ENCODE data around the gene DYTN.

Gene DYTN

DNA sequence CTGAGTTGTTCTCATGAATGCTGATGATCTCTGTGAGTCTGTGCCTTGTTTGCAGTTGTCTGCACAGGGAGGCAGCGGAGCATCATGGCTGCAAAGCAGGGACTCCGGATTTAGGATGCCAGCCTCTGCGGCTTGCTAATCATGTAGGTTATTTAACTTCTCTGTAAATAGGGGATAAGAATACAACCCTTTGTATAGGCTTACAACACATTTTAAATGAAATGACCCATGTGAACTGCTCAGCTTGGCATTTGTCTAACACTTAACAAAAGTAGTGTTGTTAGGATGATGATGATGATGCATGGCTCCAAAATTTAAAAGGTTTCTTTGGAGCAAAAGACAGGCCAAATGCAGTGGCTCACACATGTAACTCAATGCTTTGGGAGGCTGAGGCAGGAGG lies 19.4 kb downstream of the DYTN start:
- no peak for DNase-seq

DNA sequence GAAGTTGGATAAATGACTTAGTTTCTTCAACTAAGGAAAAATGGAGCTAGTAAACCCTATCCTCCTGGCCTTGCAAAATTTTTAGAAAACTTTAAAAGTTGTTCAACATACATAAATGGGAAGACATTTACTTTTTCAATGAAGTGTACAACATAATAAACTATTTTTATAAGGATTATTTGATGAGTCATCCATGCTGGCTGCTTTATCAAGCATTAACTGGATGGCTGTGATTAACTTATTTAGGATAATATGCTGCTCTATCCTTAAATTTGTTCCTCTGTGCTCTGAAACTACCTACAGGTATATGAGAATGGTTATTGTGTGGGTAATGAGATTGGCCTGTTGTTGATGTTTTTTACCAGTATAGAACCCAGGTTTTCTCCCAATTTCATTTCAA lies 21.3 kb downstream of the DYTN start:
- no peak for DNase-seq

DNA sequence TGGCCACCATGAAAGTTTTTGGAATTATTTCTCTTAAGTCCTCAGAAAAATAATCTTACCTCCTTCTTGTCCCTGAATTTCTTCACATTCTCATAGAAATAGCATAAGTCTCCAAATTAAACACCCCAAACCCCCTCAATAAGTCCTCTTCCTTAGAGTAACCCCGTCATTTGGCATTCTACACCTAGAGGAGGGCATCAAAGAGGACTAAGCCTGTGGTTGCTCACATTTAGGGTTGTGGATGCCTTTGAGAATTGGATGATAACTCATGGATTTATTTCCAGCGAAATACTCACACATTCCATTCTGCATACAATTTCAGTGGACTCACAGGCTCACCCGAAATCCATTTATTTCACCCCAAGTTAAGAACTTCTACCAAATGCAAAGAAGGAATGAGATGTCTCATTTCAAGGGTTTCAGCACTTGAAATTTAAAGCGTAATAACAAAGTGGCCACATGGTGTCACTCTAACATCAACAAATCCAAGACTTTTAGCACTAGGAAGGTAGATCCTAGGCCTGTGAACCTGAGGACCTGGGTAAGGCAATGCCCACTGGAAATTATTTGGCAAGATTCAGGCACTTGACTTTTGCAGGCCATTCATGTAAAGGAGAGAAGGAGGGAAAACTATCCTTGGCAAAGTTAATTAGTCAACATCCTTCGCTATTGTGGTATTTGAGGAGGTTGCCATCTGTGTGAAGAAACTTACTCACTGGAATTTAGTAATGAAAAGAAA lies 24.6 kb downstream of the DYTN start:
- peak; percentile 49 for DNase-seq

DNA sequence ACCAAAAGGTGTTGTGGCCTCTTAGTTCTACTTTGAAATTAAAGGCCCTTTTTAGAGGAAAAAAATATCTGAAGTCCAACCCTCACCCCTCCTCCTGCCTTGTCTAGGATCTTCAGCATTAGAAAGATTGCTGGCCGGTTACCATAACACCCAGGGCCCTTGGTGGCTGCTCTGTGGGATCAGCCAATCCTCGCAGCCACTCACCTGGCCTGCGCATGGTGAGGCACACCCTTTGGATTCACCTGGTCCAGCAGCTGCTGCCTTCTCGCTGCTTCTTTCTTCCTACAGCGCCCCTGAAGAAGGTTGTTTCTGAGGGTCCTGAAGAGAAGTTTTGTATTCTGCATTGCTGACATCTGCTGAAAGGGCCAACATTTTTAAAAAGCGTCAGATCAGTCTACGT lies 25.2 kb downstream of the DYTN start:
- DNase-seq = no peak

DNA sequence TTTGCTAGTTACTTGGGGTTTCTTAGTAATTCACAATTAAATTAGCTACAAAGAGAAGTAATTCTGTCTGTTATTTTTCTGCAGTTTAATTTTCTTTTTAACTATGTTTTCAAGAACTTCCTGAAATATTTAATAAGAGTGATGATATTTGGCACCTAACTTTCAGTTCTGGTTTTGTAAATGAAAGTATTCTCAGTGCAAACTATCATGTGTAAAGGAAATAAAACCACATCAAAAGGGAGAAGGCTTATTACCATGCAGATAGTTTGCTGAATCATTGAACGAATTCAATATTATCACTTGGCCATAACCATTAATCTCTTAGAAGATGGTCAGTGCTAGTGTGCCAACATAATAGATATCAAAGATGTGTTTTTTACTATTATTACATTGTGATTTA lies 29.2 kb downstream of the DYTN start:
- no peak for DNase-seq

DNA sequence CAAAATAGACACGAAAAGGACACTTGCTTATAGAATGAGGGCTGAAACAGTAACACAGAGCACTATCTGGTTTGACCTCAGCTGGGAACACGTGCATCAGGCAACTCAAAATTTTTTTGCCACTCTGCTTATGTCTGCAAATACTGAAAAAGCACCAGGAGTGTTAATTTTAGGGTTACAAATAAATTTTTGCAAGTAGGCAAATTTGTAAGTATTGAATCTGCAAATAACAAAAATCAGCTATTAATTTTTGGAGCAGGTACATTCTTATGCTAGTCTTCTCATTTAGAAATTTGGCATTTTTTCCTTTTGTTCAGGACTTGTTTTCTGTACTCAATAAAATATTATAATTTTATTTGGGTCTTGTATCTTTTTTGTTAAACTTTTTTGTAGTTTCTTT lies 29.7 kb downstream of the DYTN start:
- DNase-seq = no peak

DNA sequence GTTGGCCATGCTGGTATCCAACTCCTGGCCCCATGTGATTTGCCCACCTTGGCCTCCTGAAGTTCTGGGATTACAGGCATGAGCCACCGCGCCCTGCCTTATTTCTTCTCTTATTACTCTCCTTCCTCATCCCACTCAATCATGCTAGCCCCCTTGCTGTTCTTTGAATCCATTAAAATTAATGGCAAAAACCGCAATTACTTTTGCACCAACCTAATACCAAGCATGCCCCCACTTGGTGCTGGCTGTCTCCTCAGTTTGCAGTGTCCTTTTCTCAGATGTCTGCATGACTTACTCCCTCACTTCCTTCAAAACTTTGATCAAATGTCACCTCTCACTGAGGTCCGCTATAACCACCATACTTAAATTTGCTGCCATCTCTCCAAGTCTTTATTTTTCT lies 34.6 kb downstream of the DYTN start:
- DNase-seq = no peak

DNA sequence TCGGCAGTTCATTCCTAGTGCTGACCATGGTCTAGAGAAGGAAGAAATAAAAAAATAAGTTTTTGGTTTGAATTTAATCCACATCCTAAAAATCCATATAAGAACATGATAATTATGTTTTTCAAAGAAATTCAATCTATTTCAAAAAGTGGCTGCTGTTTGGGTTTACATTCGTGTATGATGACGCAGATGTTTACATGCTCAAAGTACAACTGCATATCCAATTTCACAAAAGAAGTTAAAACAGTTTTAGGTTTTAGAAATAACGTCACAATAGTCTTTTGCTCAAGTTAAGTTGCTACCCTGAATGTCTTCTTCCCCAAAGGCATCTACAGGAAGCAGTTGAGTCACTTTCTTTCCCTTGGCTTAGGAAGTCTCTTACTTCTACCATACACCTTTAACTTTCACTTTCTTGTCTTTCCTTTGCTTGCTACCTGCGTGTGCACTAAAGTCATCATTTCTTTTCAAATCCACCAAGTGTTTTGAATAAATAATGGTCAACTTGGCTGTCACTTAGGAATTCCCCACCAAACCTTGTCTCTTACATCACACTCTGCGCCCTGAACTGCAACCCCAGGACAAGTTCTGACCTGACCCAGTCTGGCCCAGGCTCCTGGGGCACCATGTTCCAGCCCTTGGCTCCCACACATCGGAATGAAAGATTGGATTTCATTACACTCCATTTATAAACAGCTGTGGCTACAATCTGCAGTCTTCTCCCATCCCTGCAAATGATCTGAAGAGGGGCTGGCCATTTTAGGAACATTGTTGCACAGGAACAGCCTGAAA lies 47.5 kb downstream of the DYTN start:
- DNase-seq = no peak

DNA sequence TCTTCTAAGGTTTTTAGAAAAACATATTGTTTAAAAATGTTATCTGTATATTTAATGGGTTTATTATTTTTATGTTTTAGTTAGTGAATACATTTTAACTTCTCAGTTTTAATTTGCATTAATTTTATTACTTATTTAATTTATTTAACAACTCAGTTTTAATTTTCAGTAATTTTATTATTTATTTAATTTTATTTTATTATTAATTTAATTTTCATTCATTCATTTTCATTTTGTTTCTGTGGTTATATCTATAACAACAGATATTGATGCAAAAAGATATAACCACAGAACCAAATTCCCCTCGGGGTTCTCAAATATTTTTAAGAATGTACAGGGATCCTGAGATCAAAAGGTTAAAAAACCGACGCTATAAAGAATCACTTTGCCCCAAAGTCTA lies 52.9 kb downstream of the DYTN start:
- no peak for DNase-seq

DNA sequence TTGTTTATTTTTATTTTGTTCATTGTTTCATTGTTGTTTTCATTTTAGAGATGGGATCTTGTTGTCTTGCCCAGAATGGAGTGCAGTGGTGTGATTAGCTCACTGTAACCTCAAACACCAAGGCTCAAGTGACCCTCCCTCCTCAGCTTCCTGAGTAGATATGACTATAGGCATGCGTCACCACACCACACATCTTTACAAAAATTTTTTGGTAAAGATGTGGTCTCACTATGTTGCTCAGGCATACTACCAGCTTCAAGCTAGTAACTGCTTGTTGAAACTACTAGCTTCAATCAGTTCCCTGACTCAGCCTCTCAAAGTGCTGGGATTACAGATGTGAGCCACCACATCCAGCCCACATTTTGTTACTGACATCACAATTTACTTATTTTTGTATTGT lies 61.1 kb downstream of the DYTN start:
- DNase-seq = no peak

DNA sequence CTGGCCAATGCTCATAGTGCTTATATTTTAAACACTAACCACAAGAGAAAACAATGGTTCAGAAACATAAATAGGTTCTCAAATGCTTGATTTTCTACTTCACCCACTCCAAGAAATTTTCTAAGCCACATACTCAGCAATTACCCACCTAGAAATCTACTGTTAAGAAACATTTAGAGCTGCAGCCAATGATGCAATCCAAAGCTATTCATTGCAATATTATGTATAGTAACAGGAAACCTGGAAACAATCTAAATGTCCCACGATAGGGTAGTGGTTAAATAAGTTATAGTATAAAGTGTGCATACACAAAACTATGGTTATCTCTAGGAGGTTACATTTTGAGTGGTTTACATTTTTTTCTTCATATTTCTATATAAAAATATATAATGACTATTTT lies 70.2 kb downstream of the DYTN start:
- DNase-seq = no peak

DNA sequence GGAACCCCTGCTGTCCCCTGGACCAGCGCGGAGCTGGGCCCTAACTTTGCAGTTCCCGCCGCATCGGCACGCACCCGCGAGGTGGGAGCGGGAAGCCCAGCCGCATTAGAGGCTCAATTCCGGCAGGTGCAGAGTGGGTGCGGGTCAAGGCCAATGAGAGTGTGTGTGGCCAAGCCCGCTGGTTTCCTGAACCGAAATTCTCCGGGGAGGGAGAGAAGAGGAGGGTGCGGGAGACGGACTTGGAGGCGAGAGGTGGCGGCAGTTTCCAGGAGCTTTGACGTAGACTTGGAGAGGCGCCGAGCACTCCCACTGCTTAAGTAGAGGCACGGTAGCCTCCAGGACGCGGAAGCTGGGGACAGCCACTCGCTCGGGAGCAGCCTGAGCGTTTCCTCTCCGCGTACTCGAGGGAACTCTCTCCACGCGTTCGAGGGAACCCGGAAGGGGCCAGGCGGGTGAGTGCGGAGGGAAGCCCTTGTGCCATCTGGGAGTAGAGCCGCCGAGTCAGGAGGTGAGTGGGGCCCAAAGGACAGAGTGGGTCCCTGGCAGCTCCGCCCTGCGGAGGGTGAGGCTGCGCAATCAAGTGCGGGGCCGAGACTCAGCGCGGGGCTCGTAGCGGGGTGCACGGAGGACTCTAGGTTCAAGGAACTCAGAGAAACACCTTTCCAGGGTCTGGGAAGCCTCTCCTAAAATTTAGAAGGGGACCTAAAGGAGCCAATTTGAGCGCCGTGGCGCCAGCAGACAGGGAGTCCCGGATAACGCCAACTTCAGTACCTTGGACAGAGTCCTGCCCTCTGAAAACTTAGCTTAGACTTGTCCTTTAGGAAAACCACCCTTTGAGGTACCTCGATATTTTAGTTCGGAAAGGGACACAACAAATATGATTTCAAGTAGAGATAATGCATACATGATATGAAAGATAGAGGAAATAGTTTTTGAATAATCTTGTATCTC lies 75.8 kb downstream of the DYTN start, which contains the start of gene FAM237A:
TSS of gene FAM237A (plus strand) at position 413 of the 951 bp plus-strand sequence. CDS start 1,750 bp downstream, outside the sequence.
- no peak for DNase-seq

DNA sequence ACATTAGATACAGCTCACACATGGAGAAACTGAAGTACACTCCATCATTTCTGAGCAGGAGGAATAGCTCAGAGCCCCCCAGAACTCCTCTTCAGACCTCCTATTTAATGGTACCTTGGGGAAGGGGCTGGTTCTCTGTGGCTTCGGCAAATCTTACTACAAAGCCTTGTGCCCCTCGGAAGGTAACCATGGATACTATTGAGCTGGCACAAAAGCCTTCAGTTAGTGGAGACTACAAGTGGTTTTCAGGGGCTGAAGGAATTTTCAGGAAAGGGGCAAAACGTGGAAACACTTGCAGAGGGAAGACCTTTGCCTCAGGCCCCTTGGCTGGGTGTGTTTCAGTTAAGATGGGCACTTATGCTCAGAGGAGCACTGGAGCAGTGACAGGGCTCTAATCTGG lies 77.0 kb downstream of the DYTN start:
- no peak for DNase-seq

DNA sequence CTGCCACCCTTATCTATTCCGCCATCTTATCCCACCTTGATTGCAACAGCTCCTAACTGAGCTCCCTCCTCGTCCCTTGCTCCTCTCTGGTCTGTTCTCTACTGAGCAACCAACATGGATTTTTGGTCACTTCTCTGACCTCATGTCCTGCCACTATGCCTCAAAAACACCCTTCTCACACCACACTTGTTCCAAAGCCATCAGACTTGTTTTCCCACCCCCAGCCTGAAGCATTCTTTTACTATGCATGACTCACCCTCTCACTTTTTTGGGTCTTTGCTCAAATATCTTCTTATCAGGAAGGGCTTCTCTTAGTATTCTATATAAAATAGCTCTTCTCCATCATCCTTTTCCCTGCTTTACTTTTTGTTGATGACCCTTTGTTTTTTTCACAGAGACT lies 78.6 kb downstream of the DYTN start:
- no peak for DNase-seq

DNA sequence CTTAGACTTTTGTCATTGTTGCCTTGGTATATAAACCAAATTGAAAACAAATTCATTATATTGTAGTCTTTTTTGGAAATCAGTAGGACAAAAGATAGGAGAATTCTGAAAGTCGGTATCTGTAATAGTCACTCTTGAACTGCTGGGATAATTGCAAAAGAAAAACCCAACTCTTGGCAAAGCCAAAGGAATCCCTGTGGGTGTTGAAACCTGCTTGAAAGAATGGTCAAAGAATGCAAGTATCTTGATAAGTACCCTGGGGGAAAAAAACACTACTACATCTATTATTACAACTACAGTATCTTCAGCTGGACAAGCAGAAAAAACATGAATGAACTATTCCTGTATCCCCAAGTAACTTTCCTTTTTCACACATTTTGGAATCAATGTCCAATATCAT lies 83.2 kb downstream of the DYTN start:
- no peak for DNase-seq

DNA sequence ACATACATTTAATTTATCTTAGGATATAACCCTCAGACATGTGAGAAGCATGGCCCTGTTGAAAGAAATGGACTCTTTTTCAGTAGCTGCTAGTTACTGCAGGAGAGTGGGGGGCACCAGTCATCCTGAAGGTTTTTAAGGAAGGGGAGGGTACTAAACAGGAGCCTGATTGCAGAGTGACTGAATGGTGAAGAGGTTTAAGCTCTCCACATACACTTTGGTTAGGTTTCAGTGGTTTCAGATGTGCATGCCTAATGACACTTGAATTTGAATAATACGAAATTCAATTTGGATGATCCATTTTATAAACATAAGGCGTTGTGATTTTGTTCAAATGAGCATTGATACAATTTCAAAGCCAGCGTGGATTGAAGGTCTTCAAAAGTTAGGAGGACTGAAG lies 86.9 kb downstream of the DYTN start:
- DNase-seq = no peak

DNA sequence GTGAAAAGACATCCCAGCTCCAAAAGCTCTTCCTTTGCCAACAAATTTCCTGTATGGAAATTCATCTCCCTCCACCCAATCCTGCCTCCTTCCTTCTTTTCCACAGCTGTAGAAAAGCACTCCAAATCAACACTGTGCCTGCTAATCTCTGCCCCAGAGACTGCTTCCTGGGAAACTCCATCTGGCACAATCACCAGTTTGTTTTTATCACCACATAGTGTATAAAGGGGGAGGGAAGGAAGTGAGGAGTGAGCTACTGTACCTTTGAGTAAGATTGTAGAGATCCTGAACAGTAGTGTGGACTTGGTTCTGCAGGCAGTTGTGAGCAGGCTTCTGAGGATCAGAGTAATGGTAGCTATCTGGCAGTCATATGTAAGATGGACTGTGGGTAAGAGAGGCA lies 90.6 kb downstream of the DYTN start:
- DNase-seq = no peak

DNA sequence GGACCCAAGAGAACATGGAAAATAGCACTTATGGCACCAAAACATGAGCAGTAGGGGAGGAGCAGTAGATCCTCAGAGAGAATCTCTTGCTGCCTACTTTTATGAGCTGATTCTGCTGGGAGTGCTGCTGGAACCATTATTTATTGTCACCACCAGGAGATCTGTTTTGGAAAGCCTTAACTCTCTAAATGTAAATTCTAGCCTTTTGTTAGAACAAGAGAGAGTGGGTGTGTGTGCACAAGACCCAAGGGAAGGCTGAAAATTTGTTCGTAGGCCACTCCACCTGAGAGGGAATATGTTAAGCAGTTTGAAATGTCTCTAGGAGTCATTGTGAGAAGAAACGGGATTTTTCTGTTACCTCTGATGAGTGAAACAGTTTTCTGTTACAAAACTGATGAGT lies 92.1 kb downstream of the DYTN start:
- DNase-seq = no peak

DNA sequence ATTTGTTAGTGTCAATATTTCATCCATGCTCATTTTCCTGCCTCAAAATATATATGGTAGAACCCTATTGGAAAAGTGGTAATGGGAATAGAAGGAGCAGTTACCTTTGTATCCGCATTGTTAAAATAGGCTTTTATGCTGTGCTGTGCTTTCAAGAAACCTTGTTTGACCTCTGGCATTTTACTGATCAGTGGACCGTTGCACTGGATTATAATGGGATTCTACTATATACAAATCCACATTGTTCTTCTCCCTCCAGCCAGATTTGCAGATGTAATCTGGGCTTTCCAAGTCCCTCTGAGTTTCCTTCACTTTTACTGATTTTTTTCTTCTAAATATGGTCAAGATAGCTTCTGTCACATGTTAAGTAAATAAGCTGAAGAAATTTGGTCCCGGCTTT lies 99.2 kb downstream of the DYTN start:
- no peak for DNase-seq

DNA sequence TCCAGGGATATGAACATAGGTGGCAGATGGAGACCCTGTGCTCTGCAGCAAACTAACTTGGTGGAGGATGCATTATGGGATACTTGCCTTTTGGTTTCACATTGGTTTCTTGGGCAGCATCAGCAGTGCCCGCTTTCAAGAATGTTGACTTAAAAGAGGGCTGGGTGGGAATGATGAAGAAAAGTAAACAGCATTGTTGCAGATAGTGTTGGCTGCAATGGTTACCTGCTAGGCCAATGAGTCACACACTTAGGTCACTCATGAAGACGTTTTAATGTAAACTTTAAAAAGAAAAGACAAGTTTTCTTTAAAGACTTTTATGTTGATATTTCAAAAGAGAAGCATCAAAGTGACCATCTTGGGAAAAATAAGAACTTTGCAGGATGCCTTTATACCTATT lies 102.0 kb downstream of the DYTN start:
- no peak for DNase-seq

DNA sequence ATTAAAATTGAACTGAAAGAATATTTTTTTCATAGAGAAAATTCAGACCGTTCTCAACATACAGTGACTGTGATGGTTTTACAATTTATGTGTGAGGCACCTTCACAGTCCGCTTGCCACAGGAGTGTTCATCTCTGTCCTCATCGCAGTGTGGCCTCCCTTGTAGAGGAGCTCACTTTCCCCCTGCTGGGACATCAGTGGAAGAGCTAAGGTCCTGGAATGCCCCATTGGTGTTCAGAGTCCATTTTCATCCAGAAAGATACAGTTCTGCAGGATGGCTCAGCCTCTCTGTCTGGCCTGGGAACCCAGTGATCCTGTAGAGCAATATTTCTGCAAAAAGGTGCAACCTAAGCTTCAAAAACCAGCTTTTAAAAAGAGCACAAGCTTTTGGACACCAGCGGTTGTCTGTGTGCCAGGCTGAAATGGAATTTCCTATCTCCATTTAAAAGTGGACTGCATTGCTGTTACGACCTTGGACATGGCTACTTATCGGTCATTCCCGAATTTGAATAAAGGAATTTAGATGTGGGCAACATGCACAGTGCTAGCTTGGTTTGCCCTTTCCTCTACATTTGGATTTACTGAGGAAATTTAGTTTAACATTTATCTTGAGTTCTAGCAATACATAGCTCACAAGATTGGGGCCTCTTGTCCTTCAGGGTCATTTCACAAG lies 102.6 kb downstream of the DYTN start:
- DNase-seq = no peak

DNA sequence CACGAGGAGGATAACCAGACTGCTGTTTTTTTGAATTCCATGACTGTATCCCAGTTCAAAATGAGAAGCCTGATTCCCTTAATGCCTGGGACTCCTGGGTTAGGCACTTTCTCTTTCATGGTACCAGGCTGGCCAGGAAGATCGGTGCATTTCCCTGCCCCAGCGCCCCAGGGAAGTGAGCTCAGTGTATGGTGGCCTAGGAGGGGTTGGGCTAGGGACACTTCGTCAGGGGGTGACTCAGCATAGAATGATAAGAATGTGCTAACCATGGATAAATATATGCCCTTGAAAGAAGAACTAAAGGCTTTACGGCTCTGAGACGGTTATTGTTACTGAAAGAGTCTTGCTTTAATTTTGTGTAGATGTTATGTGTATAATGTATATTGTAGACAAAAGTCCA lies 103.4 kb downstream of the DYTN start:
- DNase-seq = no peak

DNA sequence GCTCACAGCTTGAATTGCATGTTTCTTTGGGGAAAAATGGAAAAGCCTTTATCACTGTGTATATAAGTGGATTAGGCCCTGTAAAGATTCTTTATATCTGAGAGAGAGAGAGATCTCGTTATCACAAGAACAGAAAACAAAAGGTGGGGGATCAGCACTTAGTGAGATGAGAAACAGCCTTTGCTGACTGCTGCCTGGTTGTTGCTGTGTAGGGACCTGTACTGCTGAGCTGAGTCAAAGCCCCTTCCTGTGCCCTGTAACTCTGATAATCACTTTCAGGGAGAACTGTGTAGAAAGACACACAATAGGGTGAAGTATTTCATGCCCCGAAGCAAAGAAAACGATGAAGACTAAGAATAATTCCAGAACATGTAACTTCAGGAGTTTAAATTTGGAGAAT lies 106.5 kb downstream of the DYTN start:
- DNase-seq = no peak

Measured in NCI-H748 treated with DMSO at 0.1 percent for 48 hours (cell line).